Esophagus muscularis mucosa (tissue), 4 donors: ENCODE data around the gene SLC39A11. TPM values are rescaled to one million over a fixed set of nuclear protein-coding genes. Genes with fewer than 3 reads are reported as not detected.
A peak's percentile ranks its signal among the peaks of the same experiment; 100 is the strongest.

Source experiments
- DNase-seq: peaks from one replicate; pipeline ENCODE4 v3.0.0-alpha.2; 2017; ENCODE audit errors: extremely low spot score
- H3K27ac ChIP-seq, 4 donors: fragments of 200-600 bp; sonication (generic); replicated peaks in 1 of 4; 1 replicate in 3 of 4; 2 replicates in 1 of 4; pipeline ENCODE4 v1.5.1; 2016 to 2019; ENCODE audit warnings: mild to moderate bottlenecking in 1 of 4
- H3K27me3 ChIP-seq, 4 donors: fragments of 200-600 bp; sonication (generic); one replicate each; pipeline versions ENCODE4 v1.5.1 to v1.6.0; 2016 to 2019
- H3K36me3 ChIP-seq, 4 donors: fragments of 200-600 bp; sonication (generic); one replicate each; pipeline ENCODE4 v1.5.1; 2016 to 2019
- H3K4me1 ChIP-seq, 4 donors: fragments of 200-600 bp; sonication (generic); one replicate each; pipeline ENCODE4 v1.5.1; 2016 to 2019
- H3K4me3 ChIP-seq, 4 donors: fragments of 200-600 bp; sonication (generic); 1 replicate in 2 of 4; 2 replicates in 2 of 4; pipeline ENCODE4 v1.5.1; 2016 to 2019; ENCODE audit warnings: mild to moderate bottlenecking in 4 of 4, moderate library complexity in 1 of 4
- H3K9me3 ChIP-seq, 4 donors: fragments of 200-600 bp; sonication (generic); 1 replicate in 3 of 4; 2 replicates in 1 of 4; pipeline ENCODE4 v1.5.1; 2016 to 2019
- EP300 ChIP-seq: sonication (generic); formaldehyde crosslinking; IDR thresholded peaks from one replicate; pipeline ENCODE4 v1.6.1; 2017; ENCODE audit warnings: antibody characterized with exemption
- POLR2A ChIP-seq: fragments of 450-650 bp; IDR thresholded peaks from one replicate; pipeline ENCODE4 v1.6.1; 2017; ENCODE audit warnings: antibody characterized with exemption, moderate library complexity, mild to moderate bottlenecking, low read depth
- POLR2AphosphoS5 ChIP-seq, 2 donors: sonication (generic); formaldehyde crosslinking; IDR thresholded peaks; one replicate each; pipeline ENCODE4 v1.6.1; 2017; ENCODE audit warnings: antibody characterized with exemption in 2 of 2
- WGBS: methylation state at CpG from one replicate; pipeline ENCODE4 v1.1.5; 2018; 5-methylcytosine and 5-hydroxymethylcytosine counted together
- intact Hi-C: fragments of 100-400 bp; cut with DNase I; formaldehyde crosslinking; loops from one replicate; pipeline ENCODE4 v1.15.1; 2023
- total RNA-seq, 4 donors: library from RNA; depleted of rRNA; stranded (reverse); fragments of >200 nt; gene quantifications; one replicate each; pipeline versions ENCODE4 v1.1.0 to v1.2.1, GENCODE V29; 2016
- TF ChIP-seq, protein P1 (sequence below), 3 experiments: fragments of 200-600 bp in 2 of 3; fragments of 450-650 bp in 1 of 3; sonication (generic) in 2 of 3; IDR thresholded peaks; one replicate each; pipeline ENCODE4 v1.5.1; 2017 to 2019; ENCODE audit warnings: antibody characterized with exemption in 3 of 3, mild to moderate bottlenecking in 2 of 3, moderate library complexity in 1 of 3

SLC39A11 gene
- total RNA-seq, 4 donors from 2014 or later, result 7.5 to 20.2 (median 18.4) TPM

DNA sequence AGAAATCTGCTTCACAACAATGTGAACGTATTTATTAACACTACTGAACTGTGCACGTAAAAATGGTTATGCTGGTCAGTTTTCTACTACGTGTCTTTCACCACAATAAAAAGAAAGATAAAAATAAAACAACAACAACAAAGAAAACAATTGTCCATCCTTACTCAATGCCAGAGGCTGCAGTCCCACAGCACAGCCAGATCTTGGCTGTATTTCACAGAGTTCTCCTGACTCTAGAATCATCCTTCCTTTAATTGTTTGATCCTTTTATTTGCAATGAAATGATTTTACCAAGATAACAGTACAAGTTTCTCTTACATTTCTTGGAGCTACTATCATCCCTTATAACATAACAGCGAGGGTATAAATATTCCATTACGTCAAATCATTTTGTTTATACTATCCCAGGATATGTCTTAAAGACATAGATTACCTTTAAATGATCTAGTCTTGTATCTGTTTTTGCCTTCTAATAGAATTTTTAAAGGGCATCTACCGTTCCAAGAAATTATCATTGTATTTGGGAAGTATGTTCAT is 103.3 kb downstream of the SLC39A11 start:
- Histone ChIP-seq H3K27ac (no peak overlapping the region), H3K9me3 (no peaks in the 10 kb centered on the region), H3K36me3 (no peaks in the 10 kb centered on the region), H3K4me1 (peaks cover 0 to 5% (median 2%) of the 10 kb centered on the region in 4 donors), H3K27me3 (no peaks in the 10 kb centered on the region), H3K4me3 (no peak overlapping the region)
- intact Hi-C loops, result loop anchor here (5.0 kb wide), 1 partner anchor 168 kb away; no protein-coding TSS in a partner anchor
- TF ChIP-seq EP300 (no peak), POLR2A (no peak), POLR2AphosphoS5 (IDR thresholded peaks at IDR 0.05) (no peak)
- TF ChIP-seq, protein P1, sequence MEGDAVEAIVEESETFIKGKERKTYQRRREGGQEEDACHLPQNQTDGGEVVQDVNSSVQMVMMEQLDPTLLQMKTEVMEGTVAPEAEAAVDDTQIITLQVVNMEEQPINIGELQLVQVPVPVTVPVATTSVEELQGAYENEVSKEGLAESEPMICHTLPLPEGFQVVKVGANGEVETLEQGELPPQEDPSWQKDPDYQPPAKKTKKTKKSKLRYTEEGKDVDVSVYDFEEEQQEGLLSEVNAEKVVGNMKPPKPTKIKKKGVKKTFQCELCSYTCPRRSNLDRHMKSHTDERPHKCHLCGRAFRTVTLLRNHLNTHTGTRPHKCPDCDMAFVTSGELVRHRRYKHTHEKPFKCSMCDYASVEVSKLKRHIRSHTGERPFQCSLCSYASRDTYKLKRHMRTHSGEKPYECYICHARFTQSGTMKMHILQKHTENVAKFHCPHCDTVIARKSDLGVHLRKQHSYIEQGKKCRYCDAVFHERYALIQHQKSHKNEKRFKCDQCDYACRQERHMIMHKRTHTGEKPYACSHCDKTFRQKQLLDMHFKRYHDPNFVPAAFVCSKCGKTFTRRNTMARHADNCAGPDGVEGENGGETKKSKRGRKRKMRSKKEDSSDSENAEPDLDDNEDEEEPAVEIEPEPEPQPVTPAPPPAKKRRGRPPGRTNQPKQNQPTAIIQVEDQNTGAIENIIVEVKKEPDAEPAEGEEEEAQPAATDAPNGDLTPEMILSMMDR (IDR thresholded peaks at IDR 0.05), result no peak
- WGBS, result 80% methylated on average over 6 of the region's 6 CpGs
- no peak for DNase-seq

DNA sequence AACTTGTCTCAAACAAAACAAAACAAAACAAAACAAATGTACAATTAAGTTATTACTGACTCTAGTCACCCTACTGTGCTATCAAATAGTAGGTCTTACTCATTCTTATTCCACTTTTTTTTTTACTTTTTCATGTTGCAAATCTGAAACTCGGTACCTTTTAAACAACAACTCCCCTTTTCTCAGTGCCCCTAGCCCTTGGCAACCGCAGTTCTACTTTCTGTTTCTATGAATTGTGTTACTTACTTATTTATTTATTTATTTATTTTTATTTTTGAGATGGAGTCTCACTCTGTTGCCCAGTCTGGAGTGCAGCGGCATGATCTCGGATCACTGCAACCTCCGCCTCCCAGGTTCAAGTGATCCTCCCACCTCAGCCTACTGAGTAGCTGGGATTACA is 104.0 kb downstream of the SLC39A11 start:
- H3K36me3 ChIP-seq, result no peaks in the 10 kb centered on the region
- H3K27me3 ChIP-seq, result no peaks in the 10 kb centered on the region
- H3K9me3 ChIP-seq, result no peaks in the 10 kb centered on the region
- no peak overlapping the region for H3K27ac ChIP-seq
- no peak for DNase-seq
- WGBS, result 97% methylated on average over 5 of the region's 5 CpGs
- H3K4me3 ChIP-seq, result no peak overlapping the region
- TF ChIP-seq, protein P1 (IDR thresholded peaks at IDR 0.05), result no peak
- TF ChIP-seq POLR2A (no peak), EP300 (no peak)
- intact Hi-C loops, result loop anchor here (5.0 kb wide), 1 partner anchor 169 kb away; no protein-coding TSS in a partner anchor
- peaks cover 0 to 5% (median 2%) of the 10 kb centered on the region in 4 donors for H3K4me1 ChIP-seq

DNA sequence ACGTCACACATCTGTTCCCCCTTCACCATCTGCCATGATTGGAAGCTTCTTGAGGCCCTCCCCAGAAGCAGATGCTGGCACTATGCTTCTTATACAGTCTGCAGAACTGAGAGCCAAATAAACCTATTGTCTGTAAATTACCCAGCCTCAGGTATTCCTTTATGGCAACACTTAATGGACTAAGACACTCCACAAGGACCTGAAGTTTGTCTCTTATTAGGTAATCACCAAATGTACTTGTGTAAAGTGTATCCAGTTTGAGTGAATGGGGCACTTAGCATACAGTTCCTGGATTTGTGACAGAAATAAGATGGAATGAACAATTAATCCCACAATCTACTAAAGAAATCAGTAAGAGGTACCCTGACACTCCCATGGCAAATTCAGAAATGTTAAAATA is 105.3 kb downstream of the SLC39A11 start:
- no peak for DNase-seq
- H3K27me3 ChIP-seq, result no peaks in the 10 kb centered on the region
- no peak overlapping the region for H3K4me3 ChIP-seq
- intact Hi-C loops, result loop anchor here (5.0 kb wide), 1 partner anchor 170 kb away; no protein-coding TSS in a partner anchor
- peaks cover 0 to 5% (median 2%) of the 10 kb centered on the region in 4 donors for H3K4me1 ChIP-seq
- WGBS, result 100% methylated on average over 1 of the region's 1 CpG
- no peak for TF ChIP-seq POLR2A
- TF ChIP-seq, protein P1 (IDR thresholded peaks at IDR 0.05), result no peak
- H3K9me3 ChIP-seq, result no peaks in the 10 kb centered on the region
- no peaks in the 10 kb centered on the region for H3K36me3 ChIP-seq
- H3K27ac ChIP-seq, result no peak overlapping the region

DNA sequence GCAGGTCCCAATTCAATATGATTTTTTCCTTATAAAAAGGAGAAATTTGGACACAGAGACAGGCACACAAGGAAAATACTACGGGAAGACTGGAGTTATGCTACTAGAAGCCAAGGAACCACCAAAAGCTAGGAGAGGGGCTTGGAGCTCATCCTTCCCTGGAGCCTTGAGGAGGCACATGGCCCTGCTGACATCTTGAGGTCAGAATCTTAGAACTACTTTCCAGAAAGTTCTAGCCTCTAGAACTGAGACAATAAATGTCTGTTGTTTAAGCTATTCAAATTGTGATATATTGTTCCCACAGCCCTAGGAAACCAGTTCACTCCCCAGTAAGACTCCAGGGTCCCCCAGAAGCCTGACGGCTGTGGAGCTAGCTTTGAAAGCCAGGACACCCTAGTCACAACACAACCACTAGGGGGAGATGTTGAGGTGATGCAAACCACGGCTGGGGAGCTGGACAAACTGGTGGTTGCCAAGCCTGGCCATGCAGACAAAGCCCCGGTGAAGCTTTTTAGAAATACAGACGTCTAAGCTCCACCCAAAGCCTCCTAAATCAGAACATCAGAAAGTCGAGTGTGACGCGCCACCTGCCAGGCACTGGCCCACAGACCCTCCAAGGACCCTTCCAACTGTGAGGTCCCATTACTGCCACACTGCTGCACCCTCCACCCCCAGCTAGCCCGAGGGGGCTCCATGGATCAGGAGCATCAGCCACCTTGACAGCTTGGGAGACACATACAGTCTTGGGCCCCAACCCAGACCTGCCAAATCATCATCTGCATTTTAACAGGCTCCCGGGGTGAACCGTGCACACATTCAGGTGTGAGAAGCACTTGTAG is 106.4 kb downstream of the SLC39A11 start:
- Histone ChIP-seq H3K36me3 (no peaks in the 10 kb centered on the region), H3K4me1 (peaks cover 0 to 5% (median 2%) of the 10 kb centered on the region in 4 donors), H3K9me3 (no peaks in the 10 kb centered on the region), H3K27ac (no peak overlapping the region), H3K27me3 (no peaks in the 10 kb centered on the region), H3K4me3 (no peak overlapping the region)
- WGBS, result 52% methylated on average over 10 of the region's 11 CpGs
- intact Hi-C loops, result loop anchor here (5.0 kb wide), 1 partner anchor 171 kb away; no protein-coding TSS in a partner anchor
- peak; percentile 92 for DNase-seq
- TF ChIP-seq, protein P1 (IDR thresholded peaks at IDR 0.05), result peak; percentile 68 to 86 (median 75)
- TF ChIP-seq EP300, result no peak
